Measurements from ENCODE around the gene MOV10L1.

MOV10L1 gene

DNA sequence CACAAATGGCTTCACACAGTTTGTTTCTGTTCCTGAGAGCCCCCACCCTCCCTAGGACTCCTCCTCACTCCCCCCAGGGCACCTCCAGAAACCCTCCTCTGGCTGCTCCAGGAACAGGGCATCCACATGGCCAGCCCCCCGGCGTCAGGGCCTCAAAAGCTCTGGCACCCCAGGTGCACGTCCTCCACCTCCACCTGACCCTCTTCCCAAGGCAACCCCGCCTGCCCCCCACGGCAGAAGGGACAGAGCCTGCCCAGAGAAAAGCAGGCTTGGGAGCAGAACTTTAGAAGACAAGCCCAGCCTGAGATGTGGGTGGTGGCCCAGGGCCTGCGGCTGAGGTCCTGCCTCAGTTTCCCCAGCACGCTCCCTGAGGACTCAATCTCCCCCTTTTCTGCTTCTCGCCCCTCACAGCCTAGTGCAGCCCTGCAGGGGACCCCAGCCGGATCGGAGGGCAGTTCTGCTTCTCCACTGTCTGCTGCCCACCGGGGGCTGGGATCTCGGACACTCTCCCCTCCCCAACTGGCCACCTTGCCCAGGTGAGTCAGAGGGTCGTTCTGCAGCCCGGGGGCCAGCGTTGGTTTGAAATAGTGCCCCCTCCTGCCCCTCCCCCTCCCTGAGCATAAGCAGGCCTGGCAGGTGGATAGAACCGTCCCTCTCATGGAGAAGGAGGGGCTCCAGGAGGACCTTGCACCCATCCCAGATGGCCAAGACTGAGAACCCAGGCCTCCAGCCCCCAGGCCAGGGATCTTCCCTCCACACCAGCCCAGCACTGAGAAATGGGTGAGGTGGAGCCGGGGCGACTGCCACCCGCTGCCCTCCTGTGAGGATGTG lies 93.5 kb downstream of the MOV10L1 start:
- TF ChIP-seq CTCF (IDR thresholded peaks at IDR 0.05; ENCODE audit: insufficient read depth, missing control alignments): no peak
- FAIRE-seq: no peak

GRCh38 chr22:50184004-50184901 lies 94.4 kb downstream of the MOV10L1 start:
- DNase-seq (ENCODE audit: insufficient read length, low spot score) (no peak), FAIRE-seq (no peak)
- TF ChIP-seq CTCF (IDR thresholded peaks at IDR 0.05; ENCODE audit: insufficient read depth, missing control alignments): no peak

More for the DNA sequence above, 93.5 kb downstream of the MOV10L1 start:
- DNase-seq (ENCODE audit: insufficient read length, low spot score): no peak

DNA sequence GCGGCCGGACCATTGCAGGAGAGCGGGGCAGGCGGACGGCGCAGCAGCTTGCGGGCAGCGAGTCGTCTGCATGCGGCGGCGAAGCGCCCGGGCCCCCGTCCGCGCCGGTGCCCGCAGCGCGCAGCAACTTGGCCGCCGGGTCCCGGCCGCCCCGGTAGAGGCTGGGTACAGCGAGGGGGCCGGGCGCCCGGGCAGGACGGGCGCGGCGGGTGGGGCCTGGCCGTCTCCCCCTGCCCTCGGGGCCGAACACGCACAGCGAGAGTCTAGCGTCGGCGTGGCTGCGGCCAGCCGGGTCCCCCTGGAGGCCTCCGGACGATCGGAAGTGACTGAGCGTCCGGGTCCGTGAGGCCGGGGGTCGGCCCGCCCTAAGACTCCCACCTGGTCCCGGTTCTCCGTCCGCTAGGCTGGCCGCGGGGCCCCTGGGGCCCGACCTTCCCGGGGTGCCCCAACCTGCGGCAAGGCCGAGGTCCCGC lies 95.1 kb downstream of the MOV10L1 start:
- no peak for TF ChIP-seq CTCF (IDR thresholded peaks at IDR 0.05; ENCODE audit: insufficient read depth, missing control alignments)
- FAIRE-seq: no peak

GRCh38 chr22:50185375-50186087 lies 95.7 kb downstream of the MOV10L1 start, which contains the start of gene TRABD:
TRABD (plus strand) TSS chr22:50185913; CDS start chr22:50193061, 7,148 bp downstream.
- DNase-seq (ENCODE audit: insufficient read length, low spot score): peak; percentile 85
- FAIRE-seq: no peak
- no peak for TF ChIP-seq CTCF (IDR thresholded peaks at IDR 0.05; ENCODE audit: insufficient read depth, missing control alignments)

More for the DNA sequence above, 95.1 kb downstream of the MOV10L1 start:
- no peak for DNase-seq (ENCODE audit: insufficient read length, low spot score)

DNA sequence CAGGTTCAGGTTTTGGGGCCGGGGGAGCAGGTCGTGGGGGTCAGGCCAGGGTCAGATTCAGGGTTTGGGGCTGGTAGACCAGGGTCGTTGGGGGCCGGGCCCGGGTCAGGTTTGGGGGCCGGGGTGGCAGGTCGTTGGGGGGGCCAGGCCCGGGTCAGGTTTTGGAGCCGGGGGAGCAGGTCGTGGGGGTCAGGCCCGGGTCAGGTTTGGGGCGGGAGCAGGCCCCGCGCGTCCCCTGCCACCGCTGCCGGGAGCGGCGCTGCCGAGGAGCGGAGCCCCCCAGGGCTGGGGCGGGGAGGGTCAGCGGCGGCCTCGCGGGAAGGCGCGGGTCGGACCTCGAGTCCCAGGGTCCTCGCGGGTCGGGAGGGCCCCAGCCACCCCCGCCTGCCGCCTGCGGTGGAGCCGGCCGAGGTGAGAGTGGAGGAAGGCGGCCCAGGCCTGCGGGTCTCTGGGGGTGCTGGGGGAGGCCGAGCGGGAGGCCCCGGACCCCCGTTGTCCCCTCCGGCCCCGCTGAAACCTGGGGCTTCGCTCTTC lies 96.4 kb downstream of the MOV10L1 start:
- FAIRE-seq: no peak
- no peak for DNase-seq (ENCODE audit: insufficient read length, low spot score)
- no peak for TF ChIP-seq CTCF (IDR thresholded peaks at IDR 0.05; ENCODE audit: insufficient read depth, missing control alignments)

GRCh38 chr22:50186761-50187523 lies 97.1 kb downstream of the MOV10L1 start:
- TF ChIP-seq CTCF (IDR thresholded peaks at IDR 0.05; ENCODE audit: insufficient read depth, missing control alignments): no peak
- FAIRE-seq (no peak), DNase-seq (ENCODE audit: insufficient read length, low spot score) (no peak)

All from D721Med (cell line).